Fibroblast of upper back skin (primary cell): Measurements from ENCODE around the gene C15orf39.

Experiments
- DNase-seq: peaks from one replicate; pipeline ENCODE4 v3.0.0-alpha.2; 2013

Gene C15orf39

DNA sequence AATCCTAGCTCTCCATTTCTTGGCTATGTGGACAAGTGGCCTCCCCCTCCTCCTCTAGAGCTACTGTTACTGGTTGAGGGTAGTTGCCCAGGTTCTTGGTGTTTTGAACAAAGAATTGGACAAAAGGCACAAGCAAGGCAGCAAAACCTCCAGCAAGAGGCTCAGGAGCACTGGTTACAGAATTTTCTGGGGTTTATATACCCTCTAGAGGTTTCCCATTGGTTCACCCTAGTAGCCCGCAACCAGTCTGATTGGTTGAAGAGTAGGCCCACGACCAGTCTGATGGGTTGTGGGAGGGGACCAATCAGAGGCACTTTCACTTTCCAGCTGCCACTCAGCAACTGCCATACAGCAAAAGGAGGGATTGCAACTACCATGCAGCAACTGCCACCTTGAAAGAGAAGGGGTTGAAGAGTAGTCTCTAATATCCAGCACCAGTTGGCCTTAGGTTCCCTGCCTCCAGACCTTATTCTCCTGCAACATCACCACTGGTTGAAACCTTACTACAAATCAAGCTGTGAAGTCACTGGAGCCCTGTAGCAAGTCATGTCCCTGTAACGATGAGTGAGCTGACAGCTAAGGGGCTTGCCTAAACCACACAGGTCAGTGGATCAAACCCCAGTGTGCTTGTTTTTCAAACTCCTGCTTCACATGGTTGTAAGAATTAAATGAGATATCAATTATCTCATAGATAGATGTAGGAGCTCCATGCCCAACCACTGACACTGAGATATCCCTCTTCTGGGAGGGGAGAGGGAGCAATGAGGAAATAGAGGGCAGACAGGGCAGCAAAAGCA lies 2.9 kb upstream of the C15orf39 start:
- DNase-seq: peak; percentile 44

DNA sequence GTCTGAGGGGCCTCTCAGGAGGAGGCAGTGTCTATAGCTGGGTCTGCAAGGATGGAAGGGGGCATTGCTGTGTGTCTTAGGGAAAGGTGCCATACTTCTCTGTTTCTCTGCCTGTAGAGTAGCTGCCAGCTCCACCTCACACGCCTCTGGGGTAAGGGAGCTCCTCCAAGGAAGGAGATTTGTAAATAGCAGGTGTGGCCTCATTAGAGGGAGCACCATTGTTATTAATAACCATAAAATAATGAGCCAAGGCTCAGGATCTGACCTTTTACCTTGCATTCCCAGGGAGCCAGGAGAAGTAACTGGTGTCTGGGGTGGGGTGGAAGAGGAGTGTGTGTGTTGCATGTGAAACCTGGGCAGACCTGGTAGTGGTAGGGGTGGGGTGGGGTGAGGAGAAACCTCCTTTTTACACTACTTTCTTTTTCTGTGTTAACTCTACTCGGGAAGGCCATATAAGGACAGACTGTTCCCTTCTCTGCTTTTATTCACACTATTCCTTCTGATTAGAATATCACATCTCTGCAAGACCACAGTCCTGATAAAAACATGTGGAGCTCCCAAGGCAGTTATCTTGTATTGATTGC lies 2.2 kb upstream of the C15orf39 start:
- no peak for DNase-seq

- DNase-seq: no peak
These were observed 1.3 kb upstream of the C15orf39 start for GRCh38 chr15:75200391-75200764.

GRCh38 chr15:75200765-75201615 lies 692 bp upstream of the C15orf39 start:
- no peak for DNase-seq

DNA sequence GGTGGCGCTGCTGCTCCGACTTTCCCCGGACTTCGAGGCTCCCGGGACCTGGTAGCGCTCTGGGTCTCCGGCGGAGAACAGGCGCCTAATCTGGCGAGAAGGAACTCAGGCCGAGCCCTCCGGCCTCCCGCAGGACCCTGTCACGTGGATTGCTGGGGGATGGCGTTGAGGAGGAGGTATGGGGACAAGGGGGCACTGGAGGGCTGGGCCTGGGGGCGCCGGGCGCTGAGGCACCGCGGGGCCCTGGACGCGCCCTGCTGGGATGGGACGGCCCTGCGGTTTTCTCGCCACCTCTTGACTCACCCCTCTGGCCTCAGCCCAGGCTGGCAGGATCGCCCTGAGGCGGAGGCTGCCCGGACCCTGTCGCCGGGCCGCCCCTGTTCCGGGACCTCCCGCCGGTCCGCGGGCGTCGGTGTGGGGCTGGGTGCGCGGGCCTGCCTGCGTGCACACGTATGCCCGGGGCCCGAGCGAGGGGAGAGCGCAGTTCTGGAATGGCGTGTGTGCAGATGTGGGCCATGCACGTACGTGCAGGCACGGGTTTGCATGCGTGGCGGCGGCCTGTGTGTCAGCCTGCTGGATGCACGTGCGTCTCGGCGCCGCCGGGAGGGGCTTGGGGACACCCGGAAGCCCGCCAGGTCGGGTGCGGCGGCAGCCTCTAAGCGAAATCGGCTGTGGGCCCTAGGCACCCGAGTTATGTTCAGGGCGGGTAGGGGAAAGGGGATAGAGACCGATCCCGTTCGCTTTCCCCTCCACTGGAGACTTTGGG lies 752 bp downstream of the C15orf39 start:
- DNase-seq: peak; percentile 67

DNA sequence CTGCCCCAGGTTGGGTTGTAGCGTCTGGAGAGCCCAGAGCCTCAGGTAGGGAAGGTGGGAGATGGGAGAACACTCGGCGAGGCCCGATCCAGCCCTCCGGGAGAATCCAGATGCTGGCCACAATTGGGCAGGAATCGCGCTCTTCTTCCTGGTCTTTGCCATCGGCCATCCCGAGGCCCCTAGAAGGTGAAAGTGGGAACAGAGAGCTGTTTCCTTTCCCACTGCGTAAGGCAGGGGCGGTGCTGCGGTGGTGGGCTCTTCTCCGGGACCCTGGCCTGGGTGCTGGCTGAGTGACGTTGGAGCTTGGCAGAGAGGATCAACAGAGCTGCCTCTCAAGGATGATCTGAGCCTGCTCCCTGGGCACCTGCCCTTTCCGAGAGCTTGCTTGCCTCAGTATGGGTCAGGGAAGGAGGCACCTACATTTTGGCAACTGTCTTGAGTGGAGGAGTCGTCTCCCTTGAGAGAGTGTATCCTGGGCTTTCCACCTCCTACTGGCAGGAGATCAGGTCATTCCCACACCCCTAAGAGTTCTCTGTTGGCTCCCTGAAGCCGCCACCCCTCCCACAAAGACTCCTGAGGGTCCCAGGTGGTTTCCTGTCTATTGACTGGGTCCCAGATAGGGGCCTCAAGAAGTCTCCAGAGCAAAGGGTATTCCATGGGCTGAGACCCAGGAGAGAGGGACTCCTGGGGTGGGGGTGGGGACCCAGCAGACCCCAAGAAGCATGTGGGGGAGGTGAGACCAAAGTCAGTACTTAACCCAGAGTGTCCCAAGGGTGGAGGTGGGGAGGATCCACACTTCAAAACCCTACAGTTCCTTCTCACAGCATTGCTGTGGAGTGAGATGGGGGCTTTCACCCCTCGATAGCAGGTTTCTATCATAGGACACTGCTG lies 1.6 kb downstream of the C15orf39 start:
- DNase-seq: no peak

DNA sequence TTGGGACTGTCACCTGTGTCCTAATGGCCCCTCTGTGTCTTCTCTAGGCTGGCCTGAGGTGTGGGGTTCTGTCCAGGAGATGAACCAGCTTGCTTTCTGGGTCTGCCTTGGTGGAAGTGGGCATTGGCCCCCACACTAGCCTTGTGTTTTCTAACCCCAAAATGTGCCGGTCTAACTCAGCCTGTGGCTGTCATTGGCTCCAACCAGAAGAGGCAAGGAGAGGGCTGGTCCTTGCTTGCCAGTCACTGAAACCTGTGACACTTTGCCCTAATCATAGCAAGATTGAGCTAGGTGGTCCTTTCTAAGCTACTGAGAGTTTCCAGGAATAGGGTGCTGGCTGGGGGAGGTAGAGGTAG lies 2.2 kb downstream of the C15orf39 start:
- DNase-seq: no peak

DNA sequence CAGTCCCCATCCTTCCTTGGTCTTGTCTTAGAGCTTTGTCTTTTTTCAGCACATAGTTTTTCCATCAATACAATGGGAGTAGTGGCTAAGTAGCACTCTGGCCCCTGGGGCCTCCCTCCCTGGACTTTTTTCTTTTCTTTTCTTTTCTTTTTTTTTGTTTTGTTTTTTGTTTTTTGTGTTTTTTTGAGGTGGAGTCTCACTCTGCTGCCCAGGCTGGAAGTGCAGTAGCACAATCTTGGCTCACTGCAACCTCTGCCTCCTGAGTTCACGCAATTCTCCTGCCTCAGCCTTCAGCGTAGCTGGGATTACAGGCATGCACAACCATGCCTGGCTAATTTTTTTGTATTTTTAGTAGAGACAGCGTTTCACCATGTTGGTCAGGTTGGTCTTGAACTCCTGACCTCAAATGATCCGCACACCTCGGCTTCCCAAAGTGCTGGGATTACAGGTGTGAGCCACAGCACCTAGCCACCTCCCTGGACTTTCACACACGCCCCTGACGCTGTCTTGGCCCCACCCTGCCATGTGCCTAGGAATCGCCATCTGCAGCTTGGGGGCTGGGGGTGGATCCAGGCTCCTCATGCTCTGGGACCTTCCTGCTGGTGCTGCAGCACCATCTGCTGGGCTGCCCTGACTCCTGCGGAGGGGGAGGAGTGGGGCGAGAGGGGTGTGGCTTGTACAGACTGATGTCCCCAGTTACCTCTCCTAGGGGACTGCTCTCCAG lies 2.8 kb downstream of the C15orf39 start:
- DNase-seq: peak; percentile 87

DNA sequence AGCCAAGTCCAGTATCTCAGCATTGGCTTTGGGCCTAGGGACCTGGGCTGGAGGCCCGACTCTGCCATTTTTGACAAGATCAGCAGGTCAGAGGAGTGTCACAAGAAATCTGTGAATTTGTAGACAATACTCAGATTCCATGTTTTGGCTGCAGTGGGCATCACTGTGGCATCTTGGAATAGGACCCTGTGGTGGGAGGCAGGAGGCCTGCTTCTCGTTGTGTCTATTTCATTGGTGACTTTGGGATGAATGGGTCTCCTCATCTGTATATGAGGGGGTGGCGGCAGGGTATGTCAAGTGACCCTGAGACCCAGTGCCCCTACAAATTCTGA lies 3.3 kb downstream of the C15orf39 start:
- no peak for DNase-seq

DNA sequence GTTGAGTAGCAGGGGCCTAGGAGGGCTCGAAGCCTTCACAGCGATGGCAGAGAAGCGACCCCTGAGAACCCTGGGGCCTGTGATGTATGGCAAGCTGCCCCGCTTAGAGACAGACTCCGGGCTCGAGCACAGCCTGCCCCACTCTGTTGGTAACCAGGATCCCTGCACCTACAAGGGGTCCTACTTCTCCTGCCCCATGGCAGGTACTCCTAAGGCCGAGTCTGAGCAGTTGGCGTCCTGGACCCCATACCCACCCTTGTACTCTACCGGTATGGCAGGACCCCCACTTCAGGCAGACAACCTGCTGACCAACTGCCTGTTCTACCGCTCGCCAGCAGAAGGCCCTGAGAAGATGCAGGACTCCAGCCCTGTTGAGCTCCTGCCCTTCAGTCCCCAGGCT lies 4.3 kb downstream of the C15orf39 start:
- no peak for DNase-seq

DNA sequence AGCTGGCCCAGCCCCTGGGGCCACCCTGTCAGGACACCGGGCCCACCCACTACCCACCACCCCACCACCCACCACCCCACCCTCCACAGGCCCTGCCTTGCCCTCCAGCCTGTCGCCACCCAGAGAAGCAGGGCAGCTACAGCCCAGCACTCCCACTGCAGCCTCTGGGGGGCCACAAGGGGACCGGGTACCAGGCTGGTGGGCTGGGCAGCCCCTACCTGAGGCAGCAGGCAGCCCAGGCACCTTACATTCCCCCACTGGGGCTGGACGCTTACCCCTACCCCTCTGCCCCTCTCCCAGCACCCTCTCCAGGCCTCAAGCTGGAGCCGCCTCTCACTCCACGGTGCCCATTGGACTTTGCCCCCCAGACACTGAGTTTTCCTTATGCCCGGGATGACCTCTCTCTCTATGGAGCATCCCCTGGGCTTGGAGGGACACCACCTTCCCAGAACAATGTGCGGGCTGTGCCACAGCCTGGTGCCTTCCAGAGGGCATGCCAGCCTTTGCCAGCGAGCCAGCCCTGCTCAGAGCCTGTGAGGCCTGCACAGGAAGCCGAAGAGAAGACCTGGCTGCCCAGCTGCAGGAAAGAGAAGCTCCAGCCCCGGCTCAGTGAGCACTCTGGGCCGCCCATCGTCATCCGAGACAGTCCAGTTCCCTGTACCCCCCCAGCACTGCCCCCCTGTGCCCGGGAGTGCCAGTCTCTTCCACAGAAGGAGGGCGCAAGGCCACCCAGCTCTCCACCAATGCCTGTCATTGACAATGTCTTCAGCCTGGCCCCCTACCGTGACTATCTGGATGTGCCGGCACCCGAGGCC lies 5.3 kb downstream of the C15orf39 start:
- no peak for DNase-seq

DNA sequence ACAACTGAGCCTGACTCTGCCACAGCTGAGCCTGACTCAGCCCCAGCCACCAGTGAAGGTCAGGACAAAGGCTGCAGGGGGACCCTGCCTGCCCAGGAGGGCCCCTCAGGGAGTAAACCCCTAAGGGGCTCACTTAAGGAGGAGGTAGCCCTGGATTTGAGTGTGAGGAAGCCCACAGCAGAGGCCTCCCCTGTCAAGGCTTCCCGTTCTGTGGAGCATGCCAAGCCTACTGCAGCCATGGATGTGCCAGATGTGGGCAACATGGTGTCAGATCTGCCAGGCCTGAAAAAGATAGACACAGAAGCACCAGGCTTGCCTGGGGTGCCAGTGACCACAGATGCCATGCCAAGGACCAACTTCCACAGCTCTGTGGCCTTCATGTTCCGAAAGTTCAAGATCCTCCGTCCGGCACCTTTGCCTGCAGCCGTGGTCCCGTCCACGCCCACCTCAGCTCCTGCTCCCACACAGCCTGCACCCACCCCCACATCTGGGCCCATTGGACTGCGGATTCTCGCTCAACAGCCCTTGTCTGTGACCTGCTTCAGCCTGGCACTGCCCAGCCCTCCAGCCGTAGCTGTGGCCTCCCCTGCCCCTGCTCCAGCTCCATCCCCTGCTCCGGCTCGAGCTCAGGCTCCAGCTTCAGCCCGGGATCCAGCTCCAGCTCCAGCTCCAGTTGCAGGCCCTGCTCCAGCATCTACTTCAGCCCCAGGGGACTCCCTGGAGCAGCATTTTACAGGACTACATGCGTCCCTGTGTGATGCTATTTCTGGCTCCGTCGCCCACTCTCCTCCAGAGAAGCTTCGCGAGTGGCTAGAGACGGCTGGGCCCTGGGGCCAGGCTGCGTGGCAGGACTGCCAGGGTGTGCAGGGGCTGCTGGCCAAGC lies 6.2 kb downstream of the C15orf39 start:
- DNase-seq: no peak

- no peak for DNase-seq
These were observed 7.0 kb downstream of the C15orf39 start for GRCh38 chr15:75208501-75209288.

DNA sequence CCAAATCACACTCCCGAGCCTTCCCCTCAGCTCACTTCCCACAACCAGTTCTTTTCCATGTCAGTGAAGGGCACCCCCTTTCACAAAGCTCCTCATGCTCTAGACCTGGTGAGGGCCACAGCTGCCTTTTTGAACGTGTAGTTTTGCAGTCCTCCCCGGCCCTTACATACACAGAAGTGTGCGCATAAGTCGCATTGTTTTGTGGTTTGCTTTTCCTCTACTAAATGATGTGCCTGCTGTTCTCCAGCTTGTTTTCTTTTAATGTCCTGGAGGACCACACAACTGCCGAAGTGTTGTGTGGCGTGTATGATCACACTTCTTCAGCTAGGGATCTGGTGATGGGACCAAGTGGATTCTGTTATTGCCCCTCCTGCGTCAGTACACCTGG lies 7.6 kb downstream of the C15orf39 start:
- no peak for DNase-seq

- no peak for DNase-seq
These were observed 9.1 kb downstream of the C15orf39 start for GRCh38 chr15:75210811-75211230.

GRCh38 chr15:75211436-75212199 lies 9.9 kb downstream of the C15orf39 start:
- peak; percentile 16 for DNase-seq

DNA sequence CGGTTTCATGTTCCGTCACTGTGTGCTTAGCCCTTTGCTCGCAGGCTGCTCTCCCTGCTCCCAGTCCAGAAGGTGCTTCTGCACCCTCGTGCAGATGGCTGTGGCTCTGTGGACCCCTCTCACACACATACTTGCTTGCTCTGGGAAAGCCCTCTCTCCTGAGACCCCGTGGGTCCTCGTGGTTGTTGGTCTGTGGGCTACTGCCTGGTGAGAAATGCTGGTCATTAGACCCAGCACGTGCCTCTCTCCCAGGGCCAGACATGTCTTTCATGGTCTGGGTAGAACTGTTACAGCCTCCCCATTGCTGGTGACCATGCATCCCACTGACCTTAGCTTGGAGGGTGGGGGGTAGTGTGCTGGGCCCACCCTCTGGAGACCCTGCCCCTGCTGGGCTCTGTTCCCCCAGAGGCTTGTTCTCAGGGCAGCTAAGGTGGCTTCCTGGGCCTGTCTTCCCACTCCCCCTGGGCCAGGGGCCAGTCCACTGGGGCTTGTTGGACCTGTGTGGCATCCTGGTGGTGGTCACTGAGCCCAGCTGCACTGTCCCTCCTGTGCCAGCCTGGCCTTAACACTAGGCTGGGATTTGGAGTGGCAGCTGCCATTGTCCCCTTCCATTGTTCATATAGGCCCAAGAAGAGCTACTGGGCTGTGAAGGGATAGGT lies 10.6 kb downstream of the C15orf39 start:
- DNase-seq: no peak
